22Rv1 (cell line): ENCODE data around the gene ERG.

Experiments used
- H3K27ac ChIP-seq: fragments of 450-650 bp; 2 replicates; pipeline ENCODE4 v1.5.1; 2017
- CTCF ChIP-seq: fragments of 450-650 bp; IDR thresholded peaks from 2 replicates; pipeline ENCODE4 v1.5.1; 2017; ENCODE audit warnings: mild to moderate bottlenecking
- ZFX ChIP-seq: fragments of 450-650 bp; IDR thresholded peaks from 2 replicates; pipeline ENCODE4 v1.6.1; 2017; ENCODE audit warnings: antibody characterized with exemption, borderline replicate concordance

ERG gene

GRCh38 chr21:38490411-38491020, 7.8 kb downstream of the ERG start:
- TF ChIP-seq ZFX (no peak), CTCF (no peak)
- H3K27ac ChIP-seq, result no peak overlapping the region

- TF ChIP-seq CTCF, result no peak
- TF ChIP-seq ZFX, result no peak
- no peak overlapping the region for H3K27ac ChIP-seq
These were observed 8.5 kb downstream of the ERG start for GRCh38 chr21:38489729-38490128.

- H3K27ac ChIP-seq, result no peak overlapping the region
- TF ChIP-seq ZFX, result no peak
- TF ChIP-seq CTCF, result no peak
These were observed 9.0 kb downstream of the ERG start for GRCh38 chr21:38489271-38489652.

- TF ChIP-seq CTCF (no peak), ZFX (no peak)
- no peak overlapping the region for H3K27ac ChIP-seq
These were observed 9.5 kb downstream of the ERG start for GRCh38 chr21:38488640-38489270.

- no peak overlapping the region for H3K27ac ChIP-seq
- TF ChIP-seq ZFX, result no peak
- TF ChIP-seq CTCF, result no peak
These were observed 10.2 kb downstream of the ERG start for GRCh38 chr21:38487901-38488639.

- TF ChIP-seq ZFX (no peak), CTCF (no peak)
- no peak overlapping the region for H3K27ac ChIP-seq
These were observed 11.6 kb downstream of the ERG start for GRCh38 chr21:38486706-38487105.

GRCh38 chr21:38486221-38486620, 12.1 kb downstream of the ERG start:
- no peak for TF ChIP-seq CTCF
- TF ChIP-seq ZFX, result no peak
- H3K27ac ChIP-seq, result no peak overlapping the region
